NCI-H187 treated with DMSO at 0.1 percent for 48 hours (cell line): ENCODE data around the gene FXYD5.
"Not testable (repeated sequence)": the region's sequence is repeated elsewhere in the genome, so short reads cannot be mapped to it uniquely, and the experiment has no call there.

ENCODE experiments used
- DNase-seq: peaks from one replicate; lab custom pipeline; 2025; lab: John Stamatoyannopoulos, UW

The FXYD5 gene

DNA sequence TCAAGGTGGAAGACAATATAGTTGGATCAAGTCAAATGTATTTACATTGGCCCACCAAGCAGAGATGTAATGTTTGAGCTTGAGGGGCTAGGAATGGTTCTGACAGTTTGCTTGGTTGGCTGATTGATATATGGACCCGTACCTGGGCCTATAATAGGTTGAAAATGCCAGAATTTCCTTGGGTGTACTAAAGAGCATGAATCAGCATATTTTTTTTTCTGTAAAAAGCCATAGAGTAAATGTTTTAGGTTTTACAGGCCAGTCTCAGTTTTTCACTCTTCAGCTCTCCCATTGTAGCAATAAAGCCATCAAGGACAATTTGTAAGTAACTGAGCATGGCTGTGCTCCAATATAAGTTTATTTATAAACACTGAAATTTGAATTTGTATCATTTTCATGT, 26.9 kb downstream of the FXYD5 start:
- no peak for DNase-seq

DNA sequence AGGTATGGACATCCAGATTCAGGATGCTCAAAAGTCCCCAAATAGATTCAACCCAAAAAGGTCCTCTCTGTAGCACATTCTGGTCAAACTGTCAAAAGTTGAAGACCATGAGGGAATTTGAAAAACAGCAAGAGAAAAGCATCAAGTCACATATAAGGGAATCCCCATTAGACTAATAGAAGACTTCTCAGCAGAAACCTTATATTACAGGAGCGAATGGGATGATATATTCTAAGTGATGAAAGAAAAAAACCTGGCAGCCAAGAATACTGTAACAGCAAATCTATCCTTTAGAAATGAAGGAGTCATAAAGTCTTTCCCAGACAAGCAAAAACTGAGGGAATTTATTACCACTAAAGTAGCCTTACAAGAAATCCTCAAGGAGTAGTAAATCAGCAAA, 29.7 kb downstream of the FXYD5 start:
- no peak for DNase-seq

DNA sequence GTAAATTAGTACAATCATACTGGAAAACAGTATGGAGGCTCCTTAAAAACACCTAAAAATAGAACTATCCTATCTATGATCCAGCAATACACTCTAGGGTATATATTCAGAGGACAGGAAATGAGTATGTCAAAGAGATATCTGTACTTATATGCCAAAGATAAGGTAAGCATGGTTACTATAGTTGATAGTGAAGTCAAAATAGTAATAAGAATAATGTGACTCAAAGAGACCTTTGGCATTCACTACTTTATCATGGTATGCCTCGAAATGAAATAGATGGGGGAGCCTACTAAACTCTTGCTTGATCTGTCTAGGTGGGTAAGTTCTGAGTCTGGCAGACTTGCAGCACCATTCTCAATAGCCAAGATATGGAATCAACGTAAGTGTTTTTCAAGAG, 30.3 kb downstream of the FXYD5 start:
- no peak for DNase-seq

DNA sequence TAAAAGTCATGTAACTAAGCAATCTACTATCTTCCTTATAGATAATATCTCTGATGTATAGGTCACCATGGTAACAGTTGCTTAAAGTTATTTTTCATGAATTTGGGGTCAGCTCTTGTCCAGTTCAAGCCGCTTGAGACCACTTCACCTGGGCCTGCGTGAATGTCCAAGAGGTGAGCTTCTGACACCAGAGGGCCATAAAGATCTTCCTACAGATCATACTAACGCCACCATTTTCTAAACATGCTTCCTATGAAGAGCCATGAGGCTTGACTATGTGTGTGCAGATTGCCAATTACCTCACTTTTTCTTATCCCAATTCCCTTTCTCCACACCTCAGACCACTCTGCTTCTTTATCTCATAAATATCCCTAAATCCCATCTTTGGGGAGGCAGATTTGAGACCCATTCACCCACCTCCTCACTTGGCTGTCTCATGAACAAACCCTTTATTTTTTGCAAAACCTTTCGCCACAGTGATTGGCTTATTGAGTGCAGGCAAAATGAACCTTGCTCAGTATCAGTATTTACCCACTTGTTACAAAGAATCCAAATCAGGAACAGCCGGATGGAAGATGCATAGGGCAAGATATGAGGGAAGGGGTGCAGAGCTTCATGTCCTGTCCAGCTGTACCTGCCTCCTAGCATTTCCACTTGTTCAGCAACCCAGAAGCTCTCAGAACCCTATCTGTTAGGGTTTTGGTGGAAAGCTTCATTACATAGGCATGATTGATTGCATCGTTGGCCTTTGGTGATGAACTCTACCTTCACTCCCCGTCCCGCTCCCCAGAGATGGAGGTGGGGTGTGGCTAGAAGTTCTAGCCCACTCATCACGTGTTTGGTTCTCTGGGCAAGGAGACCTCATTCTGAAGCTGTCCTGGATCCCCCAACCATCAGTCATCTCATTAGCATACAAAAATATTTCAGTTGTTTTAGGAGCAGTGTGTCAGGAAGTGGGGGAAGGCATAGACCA, 39.8 kb downstream of the FXYD5 start:
- DNase-seq, result no peak

DNA sequence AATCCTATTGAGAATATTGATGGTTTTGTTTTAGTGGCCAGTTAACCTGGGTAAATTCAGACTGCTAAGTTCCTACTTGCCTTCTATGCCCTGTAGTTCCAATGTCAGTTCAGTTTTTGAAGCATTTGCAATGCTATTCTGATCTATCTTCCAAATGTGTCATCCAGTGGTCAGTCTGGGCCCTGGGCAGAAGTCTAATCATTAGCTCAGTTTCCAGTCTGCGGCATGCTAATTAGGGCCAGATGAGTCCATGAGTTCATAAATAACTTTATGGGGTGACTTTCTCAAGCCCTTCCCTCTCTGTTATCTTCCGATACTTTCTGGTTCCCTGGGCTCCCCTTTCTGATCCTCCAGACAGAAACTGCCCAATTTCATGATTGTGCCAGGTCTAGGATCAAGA, 41.3 kb downstream of the FXYD5 start:
- no peak for DNase-seq

DNA sequence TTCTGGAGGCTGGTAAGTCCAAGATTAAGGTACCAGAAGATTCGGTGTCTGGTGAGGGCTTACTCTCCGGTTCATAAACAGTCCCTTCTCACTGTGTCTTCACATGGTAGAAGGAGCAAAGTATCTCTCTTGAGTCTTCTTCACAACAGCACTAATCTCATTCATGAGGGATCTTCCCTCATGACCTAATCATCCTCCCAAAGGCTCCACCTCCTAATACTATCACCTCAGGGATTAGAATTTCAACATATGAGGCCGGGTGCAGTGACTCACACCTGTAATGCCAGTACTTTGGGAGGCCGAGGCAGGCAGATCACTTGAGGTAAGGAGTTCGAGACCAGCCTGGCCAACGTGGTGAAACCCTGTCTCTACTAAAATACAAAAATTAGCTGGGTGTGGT, 42.3 kb downstream of the FXYD5 start:
- DNase-seq, result not testable (repeated sequence)

DNA sequence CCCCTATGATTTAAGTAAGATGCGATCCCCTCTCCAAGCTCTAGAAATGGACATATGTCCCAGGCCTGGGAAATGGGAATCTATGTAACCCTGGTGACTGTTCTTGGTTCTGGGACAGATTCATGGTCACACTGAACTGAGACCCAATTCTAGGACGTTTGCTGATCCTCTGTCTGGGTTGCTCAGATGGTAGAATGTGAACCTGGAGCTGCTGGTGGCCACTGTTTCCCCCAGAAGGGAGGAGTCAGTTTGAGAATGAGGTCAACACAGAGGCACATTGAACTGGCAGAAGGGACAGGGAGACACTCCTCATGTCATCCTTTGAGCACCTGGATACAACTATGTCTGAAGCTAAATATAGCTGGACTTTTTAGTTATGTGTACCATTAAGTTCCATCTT, 44.9 kb downstream of the FXYD5 start:
- DNase-seq, result no peak

DNA sequence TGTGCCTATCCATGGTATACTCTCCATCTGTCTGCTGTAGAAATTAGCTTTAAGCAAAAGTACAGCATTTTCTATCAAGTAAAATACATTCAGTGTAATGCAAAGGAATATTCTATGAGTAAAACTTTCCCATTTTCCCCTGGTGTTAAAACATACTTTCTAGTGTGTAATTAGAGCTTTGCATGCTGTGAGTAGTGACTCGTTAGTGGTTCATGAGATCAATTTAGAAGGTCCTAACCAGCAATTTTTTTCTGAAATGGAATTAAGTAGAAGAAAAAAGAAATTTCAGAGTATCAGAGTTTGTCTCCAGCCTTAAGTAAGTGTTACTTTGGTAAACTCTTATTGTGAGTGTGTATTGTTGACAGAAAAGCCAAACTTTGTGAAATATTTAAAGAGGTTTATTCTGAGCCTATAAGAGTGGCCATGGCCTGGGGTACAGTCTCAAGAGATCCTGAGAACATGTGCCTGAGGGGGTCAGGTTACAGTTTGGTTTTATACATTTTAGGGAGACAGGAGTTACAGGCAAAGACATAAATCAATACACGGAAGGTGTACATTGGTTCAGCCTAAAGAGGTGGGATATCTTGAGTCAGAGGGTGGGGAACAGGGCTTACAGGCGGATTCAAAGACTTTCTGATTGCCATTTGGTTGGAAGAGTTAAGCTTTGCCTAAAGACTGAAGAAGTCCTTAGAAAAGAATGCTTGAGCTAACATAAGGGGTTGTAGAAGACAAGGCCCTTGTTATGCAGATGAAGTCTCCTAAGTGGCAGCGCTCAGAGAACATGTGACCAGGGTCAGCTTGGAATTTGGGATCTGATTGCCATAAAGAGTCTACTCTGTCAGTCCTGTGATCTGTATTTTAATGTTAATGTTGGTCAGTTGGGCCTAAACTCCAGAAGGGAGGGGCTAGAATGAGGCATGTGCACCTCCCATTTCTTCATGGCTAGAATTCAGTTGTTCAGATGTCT, 48.5 kb downstream of the FXYD5 start:
- no peak for DNase-seq

DNA sequence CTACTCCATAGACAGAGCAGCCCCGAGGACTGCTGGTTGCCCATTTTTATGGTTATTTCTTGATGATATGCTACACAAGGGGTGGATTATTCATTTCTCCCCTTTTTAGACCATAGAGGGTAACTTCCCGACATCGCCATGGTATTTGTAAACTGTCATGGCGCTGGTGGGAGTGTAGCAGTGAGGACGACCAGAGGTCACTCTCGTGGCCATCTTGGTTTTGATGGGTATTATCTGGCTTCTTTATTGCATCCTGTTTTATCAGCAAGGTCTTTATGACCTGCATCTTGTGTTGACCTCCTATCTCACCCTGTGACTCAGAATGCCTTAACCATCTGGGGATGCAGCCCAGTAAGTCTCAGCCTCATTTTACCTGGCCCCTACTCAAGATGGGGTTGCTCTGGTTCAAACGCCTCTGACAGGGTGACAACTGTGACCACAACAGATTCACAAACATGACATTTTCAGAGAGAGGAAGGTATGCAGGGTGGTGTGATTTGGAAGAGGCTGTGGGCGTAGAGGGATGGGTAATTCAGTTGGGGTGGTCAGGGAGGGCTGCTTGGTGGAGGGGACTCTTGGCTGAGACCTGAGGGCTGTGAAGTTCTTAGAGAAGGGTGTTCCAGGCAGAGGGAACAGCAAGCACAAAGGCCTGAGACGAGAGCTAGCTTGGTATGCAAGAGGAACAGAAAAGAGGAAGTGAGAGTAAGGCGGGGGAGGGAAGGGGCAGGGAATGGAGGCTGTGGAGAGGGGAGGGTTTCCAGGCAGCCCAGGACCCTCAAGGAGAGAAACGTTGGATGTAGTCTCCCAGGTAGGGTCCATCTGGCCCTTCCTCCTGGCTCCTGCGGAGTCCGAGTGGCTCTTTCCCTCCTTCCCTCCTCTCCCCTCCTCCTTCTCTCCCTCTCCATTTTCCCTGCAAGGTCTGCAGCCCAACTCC, 50.5 kb downstream of the FXYD5 start:
- no peak for DNase-seq

DNA sequence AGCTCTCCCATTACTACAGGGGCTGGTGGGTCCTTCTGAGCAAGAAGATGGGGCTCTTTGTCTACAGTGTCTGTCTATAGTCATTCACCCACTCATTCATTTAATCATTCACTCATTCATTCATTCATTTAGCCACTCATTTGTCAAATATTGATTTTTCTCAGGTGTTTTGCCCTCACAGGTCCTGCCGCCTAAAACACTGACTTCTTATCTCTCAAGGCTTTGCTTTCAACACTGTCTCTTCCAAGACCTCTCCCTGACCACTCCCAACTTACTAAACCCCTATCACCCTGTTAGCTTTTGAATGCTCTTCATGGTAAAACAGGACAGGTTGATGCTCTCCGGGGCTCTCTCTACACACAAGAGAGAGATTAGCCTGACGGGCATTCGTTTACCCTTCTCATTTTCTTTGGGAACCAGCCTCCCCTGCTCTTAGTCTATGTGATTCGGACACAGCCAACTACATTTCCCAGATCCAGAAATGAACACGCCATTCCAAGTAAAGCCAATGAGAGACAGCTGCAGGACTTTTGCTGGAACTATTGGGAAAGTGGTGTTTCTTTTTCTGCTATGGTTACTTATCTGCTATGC, 51.3 kb downstream of the FXYD5 start:
- DNase-seq, result no peak

DNA sequence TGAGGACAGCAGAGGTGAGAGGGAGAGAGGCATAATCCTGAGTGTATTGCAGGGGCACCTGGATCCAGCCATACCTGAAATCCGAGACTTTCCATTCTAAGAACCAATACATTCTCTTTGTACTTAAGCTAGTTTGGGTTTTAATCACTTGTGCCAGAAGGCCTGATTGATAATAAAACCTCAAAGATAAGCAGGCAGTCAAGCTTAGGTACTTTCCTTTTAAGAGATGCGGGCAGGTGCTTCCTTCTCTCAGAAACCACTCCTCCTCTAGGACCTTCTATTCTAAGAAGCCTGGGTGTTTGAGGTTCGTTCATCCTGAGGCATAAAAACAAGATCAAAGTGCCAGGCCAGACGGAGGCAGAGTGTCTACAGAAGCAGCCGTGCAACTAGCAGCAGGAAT, 51.8 kb downstream of the FXYD5 start:
- DNase-seq, result no peak

DNA sequence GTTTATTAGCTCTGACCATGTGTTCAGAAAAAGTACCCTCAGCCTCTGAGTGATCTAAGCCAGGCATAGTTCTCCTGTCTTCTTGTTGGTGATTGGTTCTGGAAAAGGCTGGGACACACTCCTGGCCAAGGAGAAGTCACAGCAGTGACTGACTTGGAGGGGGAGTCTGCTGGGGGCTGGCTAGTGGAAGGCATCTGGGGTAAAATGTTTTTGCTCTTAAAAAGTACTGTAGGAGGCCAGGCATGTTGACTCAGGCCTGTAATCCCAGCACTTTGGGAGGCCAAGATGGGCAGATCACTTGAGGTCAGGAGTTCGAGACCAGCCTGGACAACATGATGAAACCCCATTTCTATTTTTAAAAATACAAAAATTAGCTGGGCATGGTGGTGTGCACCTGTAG, 52.3 kb downstream of the FXYD5 start:
- no peak for DNase-seq

DNA sequence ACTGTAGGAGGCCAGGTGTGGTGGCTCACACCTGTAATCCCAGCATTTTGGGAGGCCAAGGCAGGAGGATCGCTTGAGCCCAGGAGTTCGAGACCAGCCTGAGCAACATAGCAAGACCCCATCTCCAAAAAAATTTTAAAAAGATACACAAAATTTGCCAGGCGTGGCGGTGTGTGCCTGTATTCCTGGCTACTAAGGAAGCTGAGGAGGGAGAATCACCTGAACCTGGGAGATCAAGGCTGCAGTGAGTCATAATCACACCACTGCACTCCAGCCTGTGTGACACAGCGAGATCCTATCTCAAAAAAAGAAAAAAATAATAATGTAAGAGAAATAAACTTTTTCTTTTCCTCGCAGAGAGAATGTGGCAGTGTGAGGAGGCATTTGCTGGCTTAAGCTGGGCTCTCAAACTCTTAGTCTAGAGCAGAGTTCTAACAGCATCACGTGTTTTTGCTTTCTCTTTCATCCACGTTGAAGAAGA, 52.9 kb downstream of the FXYD5 start:
- no peak for DNase-seq

DNA sequence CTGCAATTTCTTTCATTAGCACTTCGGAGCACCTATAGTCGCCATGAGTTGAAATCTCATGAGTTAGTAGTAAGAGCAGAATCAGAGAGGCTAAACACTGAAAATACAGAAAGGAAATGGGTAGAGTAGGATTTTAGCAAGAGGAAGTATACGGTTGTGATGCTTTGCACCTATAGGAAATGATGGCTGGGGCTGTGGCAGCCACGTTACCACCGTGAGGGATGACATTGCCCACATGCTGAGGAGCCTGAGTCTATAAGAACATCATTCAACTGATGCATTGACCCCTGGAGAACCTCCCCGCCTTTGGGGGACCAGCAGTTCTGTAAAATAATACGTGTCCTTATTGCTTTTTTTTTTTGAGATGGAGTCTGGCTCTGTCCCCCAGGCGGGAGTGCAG, 53.6 kb downstream of the FXYD5 start:
- DNase-seq, result no peak

DNA sequence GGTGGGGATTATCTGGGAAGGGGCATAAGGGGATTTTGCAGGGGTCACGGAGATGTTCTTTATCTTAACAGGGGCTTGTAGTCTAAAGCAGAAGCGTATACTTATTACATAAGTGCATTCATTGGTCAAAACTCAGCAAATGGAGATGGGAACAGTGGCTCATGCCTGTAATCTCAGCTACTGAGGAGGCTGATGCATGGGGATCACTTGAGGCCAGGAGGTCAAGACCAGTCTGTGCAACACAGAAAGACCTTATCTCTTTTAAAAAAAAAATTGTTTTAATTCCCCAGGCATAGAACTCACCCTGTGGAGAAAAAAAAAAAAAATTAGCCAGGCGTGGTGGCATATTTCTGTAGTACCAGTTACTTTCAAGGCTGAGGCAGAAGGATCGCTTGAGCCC, 55.1 kb downstream of the FXYD5 start:
- DNase-seq, result no peak

DNA sequence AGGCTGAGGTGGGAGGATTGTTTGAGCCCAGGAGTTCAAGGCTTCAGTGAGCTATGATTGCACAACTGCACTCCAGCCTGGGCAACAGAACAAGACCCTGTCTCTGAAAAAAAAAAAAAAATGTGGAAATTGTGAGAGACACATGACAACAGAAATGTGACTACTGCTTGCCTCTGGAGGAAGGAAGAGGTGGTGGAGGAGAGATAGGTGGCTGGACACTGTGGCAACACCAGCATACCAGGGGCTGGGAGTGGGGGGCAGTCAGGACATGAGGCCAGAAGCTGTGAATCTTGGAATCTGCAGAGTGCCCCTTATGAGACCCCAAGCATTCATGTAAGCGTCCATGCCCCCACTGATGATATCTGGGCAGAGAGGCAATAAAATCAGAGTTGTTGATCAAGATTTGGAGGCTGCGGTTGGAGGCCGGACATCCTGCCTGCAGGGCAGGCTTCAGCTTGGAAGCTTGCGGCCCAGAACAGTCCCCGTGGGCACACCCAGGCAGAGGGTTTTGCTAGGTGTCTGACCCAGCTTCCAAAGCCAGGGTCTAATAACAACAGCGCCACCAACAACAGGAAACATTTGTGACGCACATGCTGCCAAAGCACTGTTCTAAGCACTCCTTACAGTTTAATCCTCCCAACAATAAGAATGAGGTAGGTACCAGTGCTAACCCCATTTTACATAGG, 57.2 kb downstream of the FXYD5 start:
- DNase-seq, result no peak

DNA sequence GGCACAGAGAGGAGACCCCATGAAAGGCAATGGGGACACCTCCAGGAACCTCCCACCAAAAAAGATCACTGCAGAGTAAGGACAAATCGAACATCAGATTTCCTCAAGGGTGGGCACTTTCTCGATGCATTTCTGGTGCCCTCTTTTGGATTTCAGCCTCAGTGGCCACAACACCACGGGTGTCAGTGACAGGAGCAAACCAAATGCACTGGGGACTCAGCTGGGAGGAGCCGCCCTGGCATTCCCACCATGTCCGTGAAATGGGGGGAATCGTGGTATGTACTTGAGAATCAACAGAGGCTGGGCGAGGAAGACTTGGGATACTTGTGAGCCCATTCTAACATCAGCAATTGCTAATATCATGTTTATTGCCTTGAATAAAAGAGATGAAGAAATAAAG, 57.7 kb downstream of the FXYD5 start:
- DNase-seq, result no peak

DNA sequence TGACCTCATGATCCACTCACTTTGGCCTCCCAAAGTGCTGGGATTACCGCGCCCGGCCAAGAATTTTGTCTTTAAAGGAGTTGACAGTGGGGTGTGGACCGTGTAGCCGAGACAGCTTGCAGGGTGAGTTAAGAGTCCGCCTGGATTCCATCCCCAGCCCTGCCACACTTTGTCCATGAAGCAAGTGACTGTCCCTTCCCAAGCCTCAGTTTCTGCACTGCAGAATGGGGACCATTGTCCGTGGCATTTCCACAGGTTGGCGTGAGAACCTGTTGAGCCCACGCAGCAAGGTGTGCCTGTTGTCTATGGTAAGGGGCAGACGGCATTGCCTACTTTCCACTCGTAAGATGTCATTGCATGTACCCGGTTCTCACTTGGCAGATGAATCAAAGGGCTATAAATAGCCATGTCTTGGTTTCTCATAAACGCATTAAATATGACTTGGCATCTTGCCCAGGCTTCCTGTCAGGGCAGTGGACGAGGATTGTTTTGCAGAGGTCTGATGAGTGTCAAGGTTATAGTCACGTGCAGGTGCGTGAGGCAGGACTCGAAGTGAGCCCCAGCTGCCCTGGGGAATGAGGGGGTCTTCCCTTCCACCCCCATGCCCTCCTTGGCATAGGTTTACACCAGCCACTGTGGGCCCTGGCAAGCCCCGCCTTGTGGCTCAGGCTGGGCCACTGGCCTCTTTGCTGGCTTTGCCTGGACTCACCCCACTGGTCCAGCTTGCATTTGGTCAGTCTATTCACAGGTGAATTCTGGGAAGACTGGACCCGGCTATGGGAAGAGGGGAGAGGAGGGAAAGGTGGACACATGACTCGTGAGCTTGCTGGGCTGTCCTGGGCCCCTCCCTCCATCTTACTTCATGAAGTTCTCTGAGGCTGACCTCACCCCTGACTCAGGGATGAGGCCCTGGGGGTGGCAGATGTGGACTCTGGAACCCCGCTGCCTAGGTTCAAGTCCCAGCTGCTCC, 59.4 kb downstream of the FXYD5 start:
- DNase-seq, result peak; percentile 62

DNA sequence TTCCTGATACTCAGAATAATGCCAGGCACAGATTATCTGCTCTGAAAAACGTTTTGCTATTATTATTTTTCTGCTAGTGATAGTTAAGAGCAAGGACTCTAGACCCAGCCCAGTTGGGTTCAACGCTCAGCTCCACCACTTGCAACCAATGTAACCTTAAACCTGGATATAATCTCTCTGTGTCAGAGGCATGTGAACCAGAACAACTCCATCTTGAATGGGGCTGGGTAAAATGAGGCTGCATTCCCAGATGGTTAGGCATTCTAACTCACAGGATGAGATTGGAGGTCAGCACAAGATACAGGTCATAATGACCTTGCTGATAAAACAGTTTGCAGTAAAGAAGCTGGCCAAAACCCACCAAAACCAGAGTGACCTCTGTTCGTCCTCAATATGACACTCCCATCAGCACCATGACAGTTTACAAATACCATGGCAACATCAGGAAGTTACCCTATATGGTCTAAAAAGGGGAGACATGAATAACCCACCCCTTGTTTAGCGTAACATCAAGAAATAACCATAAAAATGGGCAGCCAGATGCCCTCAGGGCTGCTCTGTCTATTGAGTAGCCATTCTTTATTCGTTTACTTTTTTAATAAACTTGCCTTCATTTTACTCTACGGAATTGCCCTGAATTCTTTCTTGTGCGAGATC, 60.4 kb downstream of the FXYD5 start:
- no peak for DNase-seq
